PC-9 (cell line): ENCODE data around the gene RBM5. TPM values are rescaled to one million over a fixed set of nuclear protein-coding genes. Genes with fewer than 3 reads are reported as not detected.

ENCODE experiments used
- BruUV-seq: library from RNA; stranded (reverse); fragments of 400-500 nt; replicated peaks from 2 replicates; lab custom pipeline; 2021; lab: Mats Ljungman, UMichigan
- CTCF ChIA-PET: fragments of 300-600 bp; sonication (Branson Sonifier 250); formaldehyde crosslinking; loops from one replicate; lab custom pipeline; 2022; ENCODE audit warnings: antibody characterized with exemption; lab: Charles Lee
- POLR2A ChIA-PET: fragments of 300-600 bp; sonication (Branson Sonifier 250); formaldehyde crosslinking; loops from one replicate; lab custom pipeline; 2022; ENCODE audit warnings: antibody characterized with exemption; ENCODE audit not compliant: unreplicated experiment; lab: Charles Lee
- DNase-seq, 2 experiments: peaks; one replicate each; pipeline versions ENCODE4 v3.0.0 to v3.0.0-alpha.2; 2015 to 2022; ENCODE audit warnings: mixed read lengths in 1 of 2
- H2AFZ ChIP-seq: fragments of 200-600 bp; sonication (generic); 2 replicates; pipeline ENCODE4 v1.8.1; 2017; ENCODE audit warnings: antibody characterized with exemption
- H3F3A ChIP-seq: fragments of 200-600 bp; sonication (generic); 2 replicates; pipeline ENCODE4 v1.8.1; 2017; ENCODE audit warnings: antibody characterized with exemption, mild to moderate bottlenecking, low read depth; ENCODE audit not compliant: insufficient read depth
- H3K27ac ChIP-seq: fragments of 200-600 bp; sonication (generic); 2 replicates; pipeline ENCODE4 v1.6.1; 2016; ENCODE audit warnings: mixed run types
- H3K27me3 ChIP-seq: fragments of 200-600 bp; sonication (generic); 2 replicates; pipeline ENCODE4 v1.6.1; 2016; ENCODE audit warnings: low read depth, mixed run types; ENCODE audit not compliant: insufficient read depth
- H3K36me3 ChIP-seq: fragments of 200-600 bp; sonication (generic); 2 replicates; pipeline ENCODE4 v1.6.1; 2016; ENCODE audit warnings: low read depth, mixed run types
- H3K4me1 ChIP-seq: fragments of 200-600 bp; sonication (generic); replicated peaks from 2 replicates; pipeline ENCODE4 v1.6.1; 2016; ENCODE audit warnings: mixed run types; ENCODE audit not compliant: insufficient read depth
- H3K4me2 ChIP-seq: fragments of 200-600 bp; sonication (generic); 2 replicates; pipeline ENCODE4 v1.6.1; 2017; ENCODE audit warnings: mixed run types
- H3K4me3 ChIP-seq: fragments of 200-600 bp; sonication (generic); 2 replicates; pipeline ENCODE4 v1.6.1; 2016; ENCODE audit warnings: mixed run types
- H3K79me2 ChIP-seq: fragments of 200-600 bp; sonication (generic); 2 replicates; pipeline ENCODE4 v1.6.1; 2017; ENCODE audit warnings: low read depth, mixed run types
- H3K9me2 ChIP-seq: fragments of 200-600 bp; sonication (generic); 2 replicates; pipeline ENCODE4 v1.8.1; 2017; ENCODE audit warnings: mild to moderate bottlenecking; ENCODE audit not compliant: insufficient read depth
- H3K9me3 ChIP-seq: fragments of 200-600 bp; sonication (generic); 2 replicates; pipeline ENCODE4 v1.8.1; 2016; ENCODE audit warnings: low read depth; ENCODE audit not compliant: insufficient read depth
- H4K20me1 ChIP-seq: fragments of 200-600 bp; sonication (generic); 2 replicates; pipeline ENCODE4 v1.8.1; 2017; ENCODE audit not compliant: insufficient read depth
- EZH2 ChIP-seq: fragments of 200-600 bp; sonication (generic); IDR thresholded peaks from 2 replicates; pipeline ENCODE4 v1.8.0; 2017; ENCODE audit warnings: antibody characterized with exemption, low read depth
- intact Hi-C: fragments of 100-400 bp; cut with micrococcal nuclease; formaldehyde crosslinking; loops from one replicate; pipeline ENCODE4 v1.10.0; 2022; ENCODE audit not compliant: unreplicated experiment
- total RNA-seq: library from RNA; stranded (reverse); gene quantifications from 2 replicates; pipeline ENCODE4 v1.2.3, GENCODE V29; 2021
- TF ChIP-seq, protein P1 (sequence below): fragments of 200-600 bp; sonication (generic); conservative IDR thresholded peaks from 2 replicates; pipeline ENCODE4 v1.6.1; 2017; ENCODE audit warnings: mixed run types, antibody characterized with exemption, mild to moderate bottlenecking, moderate library complexity

The RBM5 gene
- total RNA-seq, 1 experiment from 2014 or later: 87.7 TPM

DNA sequence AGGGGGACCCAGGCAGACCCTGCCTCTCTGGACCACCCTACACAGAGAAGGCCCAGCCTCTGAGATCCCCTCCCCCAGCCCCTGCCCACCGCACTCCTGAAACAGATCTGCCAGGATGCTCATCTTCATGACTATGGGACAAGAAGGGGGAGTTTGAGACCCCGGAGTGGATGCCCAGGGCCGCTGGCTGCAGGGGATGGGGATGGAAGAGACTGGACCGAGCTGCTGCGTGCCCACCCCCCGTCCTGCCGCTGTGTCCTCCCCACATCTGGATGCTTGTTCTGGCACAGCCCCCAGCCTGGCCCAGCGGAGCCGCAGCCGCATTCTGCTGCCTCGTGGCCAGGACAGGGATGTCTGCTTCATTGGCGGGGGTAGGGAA is 36.1 kb downstream of the RBM5 start:
- Histone ChIP-seq H3K27me3 (no peaks in the 10 kb centered on the region), H4K20me1 (peaks cover 17% of the 10 kb centered on the region), H3K4me1 (0 out of 2 replicates have a peak, but pooled peaks cover 4% of the 10 kb centered on the region), H3F3A (peaks cover 14% of the 10 kb centered on the region; the same call in 1 of the 2 replicates), H3K9me3 (no peaks in the 10 kb centered on the region), H2AFZ (no peak overlapping the region), H3K36me3 (no peaks in the 10 kb centered on the region), H3K9me2 (no peaks in the 10 kb centered on the region), H3K4me2 (no peak overlapping the region), H3K4me3 (no peak overlapping the region), H3K79me2 (no peaks in the 10 kb centered on the region), H3K27ac (no peak overlapping the region)
- intact Hi-C loops: loop anchor here (5.0 to 10.0 kb wide), 2 partner anchors 148 to 430 kb away; no protein-coding TSS in a partner anchor
- CTCF ChIA-PET: interaction anchor here (0.6 kb wide), 1 partner anchor 96 kb away, joined by 3 read pairs; no protein-coding TSS in a partner anchor
- TF ChIP-seq, protein P1, sequence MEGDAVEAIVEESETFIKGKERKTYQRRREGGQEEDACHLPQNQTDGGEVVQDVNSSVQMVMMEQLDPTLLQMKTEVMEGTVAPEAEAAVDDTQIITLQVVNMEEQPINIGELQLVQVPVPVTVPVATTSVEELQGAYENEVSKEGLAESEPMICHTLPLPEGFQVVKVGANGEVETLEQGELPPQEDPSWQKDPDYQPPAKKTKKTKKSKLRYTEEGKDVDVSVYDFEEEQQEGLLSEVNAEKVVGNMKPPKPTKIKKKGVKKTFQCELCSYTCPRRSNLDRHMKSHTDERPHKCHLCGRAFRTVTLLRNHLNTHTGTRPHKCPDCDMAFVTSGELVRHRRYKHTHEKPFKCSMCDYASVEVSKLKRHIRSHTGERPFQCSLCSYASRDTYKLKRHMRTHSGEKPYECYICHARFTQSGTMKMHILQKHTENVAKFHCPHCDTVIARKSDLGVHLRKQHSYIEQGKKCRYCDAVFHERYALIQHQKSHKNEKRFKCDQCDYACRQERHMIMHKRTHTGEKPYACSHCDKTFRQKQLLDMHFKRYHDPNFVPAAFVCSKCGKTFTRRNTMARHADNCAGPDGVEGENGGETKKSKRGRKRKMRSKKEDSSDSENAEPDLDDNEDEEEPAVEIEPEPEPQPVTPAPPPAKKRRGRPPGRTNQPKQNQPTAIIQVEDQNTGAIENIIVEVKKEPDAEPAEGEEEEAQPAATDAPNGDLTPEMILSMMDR: no peak
- TF ChIP-seq EZH2: no peak
- POLR2A ChIA-PET: no interaction called here
- BruUV-seq: no TSS peak
- DNase-seq: no peak

DNA sequence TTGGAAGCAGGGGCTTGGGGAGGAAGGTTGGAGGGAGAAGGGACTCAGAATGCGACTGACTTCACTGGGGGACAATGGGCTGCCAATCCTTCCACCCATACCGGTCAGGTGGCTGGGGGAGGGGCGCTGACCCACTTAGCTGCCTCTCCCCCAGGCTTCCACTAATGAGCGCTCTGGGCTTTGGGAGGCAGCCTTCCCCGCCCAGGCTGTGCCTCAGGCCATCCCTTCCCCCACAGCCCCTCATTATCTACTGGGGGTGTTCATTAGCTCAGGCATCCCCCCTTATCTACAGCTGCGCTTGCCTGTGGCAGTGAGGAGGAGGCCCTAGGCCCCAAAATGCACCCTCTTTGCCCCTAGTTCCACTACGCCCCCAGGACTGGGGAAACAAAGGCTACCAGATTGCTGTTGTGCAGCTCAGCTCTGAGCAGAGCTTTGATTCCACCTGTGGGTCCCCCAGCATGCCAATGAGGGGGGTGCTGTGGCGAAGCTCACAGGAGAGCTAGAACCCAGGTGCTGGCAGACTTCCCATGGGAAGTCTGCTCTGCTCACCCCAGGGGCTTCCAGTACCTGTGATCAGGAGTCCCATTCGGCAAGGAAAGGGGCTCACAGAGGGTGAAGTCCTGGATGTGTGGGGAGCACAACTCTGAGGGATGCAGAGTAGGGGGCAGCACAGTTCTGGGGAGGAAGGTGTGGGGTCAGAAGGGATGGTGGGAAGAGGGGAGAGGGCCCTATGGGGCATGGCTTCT is 37.0 kb downstream of the RBM5 start:
- Histone ChIP-seq H3K79me2 (no peaks in the 10 kb centered on the region), H3K27ac (no peak overlapping the region), H3K9me3 (no peaks in the 10 kb centered on the region), H3K4me3 (no peak overlapping the region), H3K4me1 (0 out of 2 replicates have a peak, but pooled peaks cover 4% of the 10 kb centered on the region), H3K36me3 (no peaks in the 10 kb centered on the region), H3F3A (peaks cover 7% of the 10 kb centered on the region; the same call in 1 of the 2 replicates), H4K20me1 (peaks cover 7% of the 10 kb centered on the region), H3K4me2 (no peak overlapping the region), H2AFZ (no peak overlapping the region), H3K27me3 (no peaks in the 10 kb centered on the region), H3K9me2 (no peaks in the 10 kb centered on the region)
- ChIA-PET POLR2A (no interaction called here), CTCF (interaction anchor here (0.6 to 0.7 kb wide), 2 partner anchors 95 to 336 kb away, joined by 3 to 5 read pairs; no protein-coding TSS in a partner anchor)
- no peak for TF ChIP-seq EZH2
- TF ChIP-seq, protein P1: no peak
- DNase-seq: no peak
- BruUV-seq: no TSS peak
- intact Hi-C loops: loop anchor here (10.0 kb wide), 1 partner anchor 429 kb away; no protein-coding TSS in a partner anchor

DNA sequence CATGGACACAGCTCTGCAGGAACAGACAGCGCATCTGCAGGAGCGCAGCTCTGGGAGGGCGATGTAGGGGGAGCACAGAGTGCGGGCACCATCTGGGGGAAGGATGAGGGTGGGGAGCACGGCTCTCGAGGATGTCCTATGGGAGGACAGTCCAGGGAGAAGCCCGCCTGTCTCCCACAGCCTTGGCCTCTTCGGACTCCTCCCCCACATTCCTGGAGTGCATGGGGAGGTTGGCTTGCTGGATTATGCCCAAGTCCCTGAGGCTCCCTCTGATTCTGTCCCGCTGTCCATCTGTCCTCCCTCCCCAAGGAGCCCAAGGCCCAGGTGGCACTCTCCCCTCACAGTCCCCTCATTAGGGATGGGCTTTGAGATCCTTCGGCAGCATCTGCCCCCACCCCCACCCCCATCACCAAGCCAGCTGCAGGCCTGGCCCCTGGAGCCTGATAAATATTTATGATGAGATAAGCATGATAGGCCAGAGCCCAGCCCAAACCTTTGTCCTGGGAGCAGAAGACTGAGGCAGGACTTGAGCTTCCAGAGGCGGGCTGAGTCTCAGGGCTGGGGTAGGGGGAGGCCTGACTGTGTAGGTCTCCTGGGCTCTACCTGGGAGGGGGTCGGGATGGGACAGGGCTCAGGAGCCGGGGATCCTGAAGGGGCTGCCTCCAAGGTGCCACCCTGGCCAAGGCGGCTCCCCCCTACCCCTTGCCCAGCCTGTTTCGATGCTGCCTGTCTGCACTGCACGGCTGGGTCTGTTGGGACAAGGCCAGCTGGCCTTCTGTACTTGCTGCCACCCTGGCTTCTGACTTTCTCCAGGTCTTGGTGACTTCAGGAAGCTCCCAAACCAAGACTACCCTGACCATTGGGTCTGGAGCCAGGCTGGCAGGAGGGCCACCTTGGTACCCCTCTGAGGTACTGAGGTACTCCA is 37.8 kb downstream of the RBM5 start:
- POLR2A ChIA-PET: interaction anchor here (0.6 kb wide), 1 partner anchor 211 kb away, joined by 3 read pairs; no protein-coding TSS in a partner anchor
- H3K27ac ChIP-seq: no peak overlapping the region
- H3K79me2 ChIP-seq: no peaks in the 10 kb centered on the region
- BruUV-seq: no TSS peak
- 0 out of 2 replicates have a peak, but pooled peaks cover 4% of the 10 kb centered on the region for H3K4me1 ChIP-seq
- no peaks in the 10 kb centered on the region for H3K9me2 ChIP-seq
- no peak overlapping the region for H3K4me2 ChIP-seq
- H3K9me3 ChIP-seq: no peaks in the 10 kb centered on the region
- no peaks in the 10 kb centered on the region for H3K36me3 ChIP-seq
- no peak overlapping the region for H3K4me3 ChIP-seq
- intact Hi-C loops: loop anchor here (10.0 kb wide), 1 partner anchor 428 kb away; no protein-coding TSS in a partner anchor
- no peaks in the 10 kb centered on the region for H4K20me1 ChIP-seq
- CTCF ChIA-PET: interaction anchor here (0.6 to 0.7 kb wide), 2 partner anchors 105 to 337 kb away, joined by 4 to 5 read pairs; no protein-coding TSS in a partner anchor
- no peaks in the 10 kb centered on the region for H3F3A ChIP-seq
- TF ChIP-seq, protein P1: no peak
- no peak for TF ChIP-seq EZH2
- no peaks in the 10 kb centered on the region for H3K27me3 ChIP-seq
- DNase-seq: peak in 1 of 2 experiments; percentile 48
- H2AFZ ChIP-seq: no peak overlapping the region
